Liver (tissue), 9 donors: ENCODE measurements around the gene P2RX3. TPM values are rescaled to one million over a fixed set of nuclear protein-coding genes. Genes with fewer than 3 reads are reported as not detected.

Experiments
- DNase-seq: peaks from one replicate; pipeline ENCODE4 v3.0.0-alpha.2; 2017; ENCODE audit warnings: low spot score
- H3K27ac ChIP-seq, 2 donors: one replicate each; pipeline ENCODE4 v1.7.0; 2013; ENCODE audit warnings: inconsistent platforms in 2 of 2, low read length in 2 of 2, control low read depth in 1 of 2, low read depth in 1 of 2, mild to moderate bottlenecking in 1 of 2
- H3K27me3 ChIP-seq, 4 donors: one replicate each; pipeline versions ENCODE4 v1.6.1 to v1.7.0; 2013; ENCODE audit warnings: low read length in 3 of 4, inconsistent platforms in 1 of 4, mild to moderate bottlenecking in 1 of 4, moderate library complexity in 1 of 4; ENCODE audit not compliant: control insufficient read depth in 4 of 4, insufficient read depth in 4 of 4
- H3K36me3 ChIP-seq, 4 donors: one replicate each; pipeline versions ENCODE4 v1.6.1 to v1.7.0; 2013; ENCODE audit warnings: low read length in 3 of 4, mild to moderate bottlenecking in 3 of 4, low read depth in 1 of 4, moderate library complexity in 1 of 4; ENCODE audit not compliant: control insufficient read depth in 4 of 4, insufficient read depth in 3 of 4
- H3K4me1 ChIP-seq, 4 donors: one replicate each; pipeline versions ENCODE4 v1.6.1 to v1.7.0; 2013; ENCODE audit warnings: low read length in 3 of 4, mild to moderate bottlenecking in 3 of 4, moderate library complexity in 1 of 4; ENCODE audit not compliant: control insufficient read depth in 4 of 4, insufficient read depth in 4 of 4
- H3K4me3 ChIP-seq, 3 donors: one replicate each; pipeline versions ENCODE4 v1.6.1 to v1.7.0; 2013; ENCODE audit warnings: low read length in 3 of 3, control low read depth in 1 of 3, low read depth in 1 of 3, mild to moderate bottlenecking in 1 of 3
- H3K9ac ChIP-seq, 2 donors: one replicate each; pipeline ENCODE4 v1.7.0; 2013; ENCODE audit warnings: low read length in 2 of 2, mild to moderate bottlenecking in 2 of 2, moderate library complexity in 2 of 2, control low read depth in 1 of 2, low read depth in 1 of 2
- H3K9me3 ChIP-seq, 4 donors: one replicate each; pipeline versions ENCODE4 v1.6.1 to v1.7.0; 2013; ENCODE audit warnings: low read length in 3 of 4; ENCODE audit not compliant: control insufficient read depth in 4 of 4
- CTCF ChIP-seq: fragments of 150-350 bp; IDR thresholded peaks from 2 replicates; pipeline ENCODE4 v1.5.1; 2017; ENCODE audit warnings: improper control_type of control experiment, low read depth, low read length; ENCODE audit not compliant: missing input control
- EGR1 ChIP-seq, 2 donors: IDR thresholded peaks; 2 replicates each; pipeline ENCODE4 v1.6.1; 2016 to 2018; ENCODE audit warnings: antibody characterized with exemption in 2 of 2, low read depth in 2 of 2
- FOXA1 ChIP-seq: IDR thresholded peaks from 2 replicates; pipeline ENCODE4 v1.6.1; 2016; ENCODE audit warnings: antibody characterized with exemption
- FOXA2 ChIP-seq: IDR thresholded peaks from 2 replicates; pipeline ENCODE4 v1.6.1; 2016; ENCODE audit warnings: antibody characterized with exemption
- GABPA ChIP-seq, 2 donors: IDR thresholded peaks in 1 of 2; conservative IDR thresholded peaks in 1 of 2; 2 replicates each; pipeline ENCODE4 v1.6.1; 2016; ENCODE audit warnings: antibody characterized with exemption in 2 of 2, mild to moderate bottlenecking in 1 of 2, moderate library complexity in 1 of 2
- HNF4A ChIP-seq, 2 donors: conservative IDR thresholded peaks; 2 replicates each; pipeline ENCODE4 v1.6.1; 2016; ENCODE audit warnings: antibody characterized with exemption in 2 of 2, mild to moderate bottlenecking in 2 of 2
- HNF4G ChIP-seq: IDR thresholded peaks from 2 replicates; pipeline ENCODE4 v1.6.1; 2016; ENCODE audit warnings: antibody characterized with exemption
- JUND ChIP-seq, 2 donors: IDR thresholded peaks; 2 replicates each; pipeline ENCODE4 v1.6.1; 2016; ENCODE audit warnings: antibody characterized with exemption in 2 of 2
- MAX ChIP-seq: IDR thresholded peaks from 2 replicates; pipeline ENCODE4 v1.6.1; 2016; ENCODE audit warnings: antibody characterized with exemption
- RAD21 ChIP-seq, 2 donors: IDR thresholded peaks; 2 replicates each; pipeline ENCODE4 v1.6.1; 2016; ENCODE audit warnings: antibody characterized with exemption in 2 of 2, mild to moderate bottlenecking in 2 of 2
- SP1 ChIP-seq: IDR thresholded peaks from 2 replicates; pipeline ENCODE4 v1.6.1; 2018; ENCODE audit warnings: antibody characterized with exemption, mild to moderate bottlenecking
- WGBS: extraction: QIAGEN DNeasy Blood & Tissue Kit; methylation state at CpG from one replicate; pipeline ENCODE4 v1.1.7; 2013; 5-methylcytosine and 5-hydroxymethylcytosine counted together
- polyA plus RNA-seq, 2 donors: library from polyadenylated mRNA; stranded (reverse) in 1 of 2; unstranded in 1 of 2; fragments of 200-250 nt in 1 of 2; fragments of >200 nt in 1 of 2; fragmentation: Nextera tagmentation in 1 of 2; extraction: Ambion mirVana in 1 of 2; gene quantifications; one replicate each; pipeline versions ENCODE4 v1.2.1 to v1.2.3, GENCODE V29; 2013 to 2015
- total RNA-seq, 2 donors: library from RNA; depleted of rRNA; stranded (reverse); fragments of >200 nt; gene quantifications; one replicate each; pipeline ENCODE4 v1.2.3, GENCODE V29; 2014
- TF ChIP-seq, protein P1 (sequence below): IDR thresholded peaks from 2 replicates; pipeline ENCODE4 v1.6.1; 2016; ENCODE audit warnings: antibody characterized with exemption, mild to moderate bottlenecking
- TF ChIP-seq, protein P2 (sequence below): IDR thresholded peaks from 2 replicates; pipeline ENCODE4 v1.6.1; 2016; ENCODE audit warnings: antibody characterized with exemption
- TF ChIP-seq, protein P3 (sequence below): IDR thresholded peaks from 2 replicates; pipeline ENCODE4 v1.6.1; 2016; ENCODE audit warnings: antibody characterized with exemption
- donor health status: healthy.
- donor health status: healthy.
- donor health status: healthy.
- donor health status: healthy.
- donor health status: healthy.

Gene P2RX3
- total and polyA plus RNA-seq, 4 donors: 0.18 to 0.33 (median 0.23) TPM

GRCh38 chr11:57413681-57414080 is 75.5 kb downstream of the P2RX3 start (continued):
- TF ChIP-seq, protein P1, sequence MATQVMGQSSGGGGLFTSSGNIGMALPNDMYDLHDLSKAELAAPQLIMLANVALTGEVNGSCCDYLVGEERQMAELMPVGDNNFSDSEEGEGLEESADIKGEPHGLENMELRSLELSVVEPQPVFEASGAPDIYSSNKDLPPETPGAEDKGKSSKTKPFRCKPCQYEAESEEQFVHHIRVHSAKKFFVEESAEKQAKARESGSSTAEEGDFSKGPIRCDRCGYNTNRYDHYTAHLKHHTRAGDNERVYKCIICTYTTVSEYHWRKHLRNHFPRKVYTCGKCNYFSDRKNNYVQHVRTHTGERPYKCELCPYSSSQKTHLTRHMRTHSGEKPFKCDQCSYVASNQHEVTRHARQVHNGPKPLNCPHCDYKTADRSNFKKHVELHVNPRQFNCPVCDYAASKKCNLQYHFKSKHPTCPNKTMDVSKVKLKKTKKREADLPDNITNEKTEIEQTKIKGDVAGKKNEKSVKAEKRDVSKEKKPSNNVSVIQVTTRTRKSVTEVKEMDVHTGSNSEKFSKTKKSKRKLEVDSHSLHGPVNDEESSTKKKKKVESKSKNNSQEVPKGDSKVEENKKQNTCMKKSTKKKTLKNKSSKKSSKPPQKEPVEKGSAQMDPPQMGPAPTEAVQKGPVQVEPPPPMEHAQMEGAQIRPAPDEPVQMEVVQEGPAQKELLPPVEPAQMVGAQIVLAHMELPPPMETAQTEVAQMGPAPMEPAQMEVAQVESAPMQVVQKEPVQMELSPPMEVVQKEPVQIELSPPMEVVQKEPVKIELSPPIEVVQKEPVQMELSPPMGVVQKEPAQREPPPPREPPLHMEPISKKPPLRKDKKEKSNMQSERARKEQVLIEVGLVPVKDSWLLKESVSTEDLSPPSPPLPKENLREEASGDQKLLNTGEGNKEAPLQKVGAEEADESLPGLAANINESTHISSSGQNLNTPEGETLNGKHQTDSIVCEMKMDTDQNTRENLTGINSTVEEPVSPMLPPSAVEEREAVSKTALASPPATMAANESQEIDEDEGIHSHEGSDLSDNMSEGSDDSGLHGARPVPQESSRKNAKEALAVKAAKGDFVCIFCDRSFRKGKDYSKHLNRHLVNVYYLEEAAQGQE: no peak
- no peak for TF ChIP-seq HNF4G
- no peak for TF ChIP-seq FOXA2

GRCh38 chr11:57414612-57415212 is 76.6 kb downstream of the P2RX3 start:
- H3K9me3 ChIP-seq: no peaks in the 10 kb centered on the region
- TF ChIP-seq MAX (no peak), SP1 (no peak), GABPA (IDR thresholded peaks at IDR 0.05 in 1 of 2, conservative IDR thresholded peaks at IDR 0.05 in 1 of 2) (no peak), HNF4G (no peak), CTCF (no peak), RAD21 (IDR thresholded peaks at IDR 0.05) (no peak), FOXA1 (no peak), EGR1 (IDR thresholded peaks at IDR 0.05; ENCODE audit: low read depth in 2 of 2) (no peak), HNF4A (conservative IDR thresholded peaks at IDR 0.05) (no peak), JUND (IDR thresholded peaks at IDR 0.05) (no peak)
- TF ChIP-seq, protein P2, sequence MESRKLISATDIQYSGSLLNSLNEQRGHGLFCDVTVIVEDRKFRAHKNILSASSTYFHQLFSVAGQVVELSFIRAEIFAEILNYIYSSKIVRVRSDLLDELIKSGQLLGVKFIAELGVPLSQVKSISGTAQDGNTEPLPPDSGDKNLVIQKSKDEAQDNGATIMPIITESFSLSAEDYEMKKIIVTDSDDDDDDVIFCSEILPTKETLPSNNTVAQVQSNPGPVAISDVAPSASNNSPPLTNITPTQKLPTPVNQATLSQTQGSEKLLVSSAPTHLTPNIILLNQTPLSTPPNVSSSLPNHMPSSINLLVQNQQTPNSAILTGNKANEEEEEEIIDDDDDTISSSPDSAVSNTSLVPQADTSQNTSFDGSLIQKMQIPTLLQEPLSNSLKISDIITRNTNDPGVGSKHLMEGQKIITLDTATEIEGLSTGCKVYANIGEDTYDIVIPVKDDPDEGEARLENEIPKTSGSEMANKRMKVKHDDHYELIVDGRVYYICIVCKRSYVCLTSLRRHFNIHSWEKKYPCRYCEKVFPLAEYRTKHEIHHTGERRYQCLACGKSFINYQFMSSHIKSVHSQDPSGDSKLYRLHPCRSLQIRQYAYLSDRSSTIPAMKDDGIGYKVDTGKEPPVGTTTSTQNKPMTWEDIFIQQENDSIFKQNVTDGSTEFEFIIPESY: no peak
- TF ChIP-seq, protein P3, sequence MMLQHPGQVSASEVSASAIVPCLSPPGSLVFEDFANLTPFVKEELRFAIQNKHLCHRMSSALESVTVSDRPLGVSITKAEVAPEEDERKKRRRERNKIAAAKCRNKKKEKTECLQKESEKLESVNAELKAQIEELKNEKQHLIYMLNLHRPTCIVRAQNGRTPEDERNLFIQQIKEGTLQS: no peak
- TF ChIP-seq, protein P1: no peak
- H3K27ac ChIP-seq: no peak overlapping the region
- peaks cover 25 to 78% (median 70%) of the 10 kb centered on the region in 4 donors for H3K36me3 ChIP-seq
- H3K4me3 ChIP-seq: no peak overlapping the region
- peaks cover 0 to 6% (median under 1%) of the 10 kb centered on the region in 4 donors for H3K4me1 ChIP-seq
- H3K9ac ChIP-seq: no peak overlapping the region
- no peak for DNase-seq
- 97% methylated on average over 11 of the region's 11 CpGs for WGBS
- H3K27me3 ChIP-seq: no peaks in the 10 kb centered on the region
